T-helper 2 cell treated with Interferon-gamma antibody and Interleukin-4, amounts not matched to agents 5 μg/mL and 100 μg/mL, for 36 hours (primary cell): ENCODE results near the gene EXOC1.
"Not testable (repeated sequence)": the region's sequence is repeated elsewhere in the genome, so short reads cannot be mapped to it uniquely, and the experiment has no call there.

Experiments used
- DNase-seq: peaks from one replicate; pipeline ENCODE4 v3.0.0; 2021; ENCODE audit warnings: low spot score
- H3K27ac Mint-ChIP-seq: one replicate; pipeline ENCODE4 v1.8.0; 2021; ENCODE audit warnings: mild to moderate bottlenecking, mixed read lengths
- H3K27me3 Mint-ChIP-seq: one replicate; pipeline ENCODE4 v1.8.0; 2021; ENCODE audit warnings: low read depth, mixed read lengths
- H3K36me3 Mint-ChIP-seq: one replicate; pipeline ENCODE4 v1.8.0; 2021; ENCODE audit warnings: low read depth, mixed read lengths
- H3K4me1 Mint-ChIP-seq: one replicate; pipeline ENCODE4 v1.8.0; 2021; ENCODE audit warnings: low read depth, mixed read lengths
- H3K4me3 Mint-ChIP-seq: one replicate; pipeline ENCODE4 v1.8.0; 2022; ENCODE audit warnings: mild to moderate bottlenecking, moderate library complexity, mixed read lengths
- H3K9me3 Mint-ChIP-seq: one replicate; pipeline ENCODE4 v1.8.0; 2021; ENCODE audit warnings: mixed read lengths

Gene EXOC1

DNA sequence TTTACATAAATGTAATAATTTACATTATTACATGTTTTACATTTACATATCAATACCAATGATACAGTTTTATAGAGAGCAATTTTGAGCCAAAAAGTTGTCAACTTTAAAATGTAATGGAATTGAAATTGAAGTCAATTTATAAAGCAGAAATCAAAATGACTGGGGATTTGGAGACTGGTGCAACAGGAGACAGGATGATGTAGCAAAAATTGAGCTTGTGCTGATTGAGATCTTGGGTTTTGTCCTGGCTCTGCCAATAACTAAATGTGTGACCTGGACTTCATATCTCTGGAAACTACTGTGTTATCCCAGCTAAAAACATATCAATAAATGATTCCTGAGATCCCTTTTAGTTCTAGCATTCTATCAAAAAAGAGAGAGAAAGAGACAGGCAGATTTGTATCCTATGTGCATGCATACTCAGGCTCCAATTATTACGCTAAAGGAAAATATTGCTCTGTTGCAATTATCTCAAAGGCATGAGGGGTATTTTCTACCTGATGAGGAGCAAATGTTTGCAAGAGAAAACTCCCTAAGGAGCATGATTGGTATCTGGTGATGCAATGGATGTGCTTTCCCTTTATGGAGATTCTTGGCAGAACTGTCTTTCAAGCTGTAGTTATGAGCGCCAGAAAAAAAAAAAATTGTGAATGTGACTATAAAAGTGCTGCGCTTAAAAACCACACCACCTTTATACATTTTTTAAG lies 19.2 kb upstream of the EXOC1 start:
- H3K27ac Mint-ChIP-seq = no peak overlapping the region
- H3K36me3 Mint-ChIP-seq = no peaks in the 10 kb centered on the region
- no peak overlapping the region for H3K4me3 Mint-ChIP-seq
- H3K4me1 Mint-ChIP-seq = no peaks in the 10 kb centered on the region
- no peak for DNase-seq
- peaks cover 15% of the 10 kb centered on the region for H3K27me3 Mint-ChIP-seq
- no peaks in the 10 kb centered on the region for H3K9me3 Mint-ChIP-seq

DNA sequence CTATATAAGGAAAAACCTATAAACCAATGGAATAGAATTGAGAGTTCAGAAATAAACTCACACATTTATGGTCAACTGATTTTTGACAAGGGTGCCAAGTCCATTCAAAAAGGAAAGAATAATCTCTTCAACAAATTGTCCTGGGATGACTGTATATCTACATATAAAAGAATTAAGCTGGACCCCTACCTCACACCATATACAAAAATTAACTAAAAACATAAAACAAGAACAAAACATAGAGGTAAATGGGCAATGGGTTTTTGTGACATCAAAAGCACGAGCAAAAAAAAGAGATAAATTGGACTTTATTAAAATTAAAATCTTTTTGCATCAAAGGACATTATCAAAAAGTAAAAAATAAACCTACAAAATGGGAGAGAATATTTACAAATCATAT lies 15.5 kb upstream of the EXOC1 start:
- H3K27ac Mint-ChIP-seq = no peak overlapping the region
- no peak for DNase-seq
- no peaks in the 10 kb centered on the region for H3K4me1 Mint-ChIP-seq
- H3K36me3 Mint-ChIP-seq = no peaks in the 10 kb centered on the region
- no peak overlapping the region for H3K4me3 Mint-ChIP-seq
- peaks cover 7% of the 10 kb centered on the region for H3K27me3 Mint-ChIP-seq
- no peaks in the 10 kb centered on the region for H3K9me3 Mint-ChIP-seq

DNA sequence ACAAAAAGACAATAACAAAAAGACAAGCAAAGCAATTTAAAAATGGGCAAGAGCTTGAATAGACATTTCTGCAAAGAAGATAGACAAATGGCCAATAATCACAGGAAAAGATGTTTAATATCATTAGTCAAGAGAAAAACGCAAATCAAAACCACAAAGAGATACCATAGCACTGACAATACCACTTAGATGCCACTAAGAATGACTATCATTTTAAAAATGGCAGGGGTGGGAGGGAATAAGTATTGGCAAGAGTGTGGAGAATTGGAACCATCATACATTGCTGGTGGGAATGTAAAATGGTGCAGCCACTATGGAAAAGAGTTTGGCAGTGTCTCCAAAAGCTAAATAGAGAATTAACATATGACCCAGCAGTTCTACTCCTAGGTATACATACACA lies 15.1 kb upstream of the EXOC1 start:
- Mint-ChIP-seq H3K27ac (no peak overlapping the region), H3K4me3 (no peak overlapping the region), H3K27me3 (peaks cover 7% of the 10 kb centered on the region), H3K9me3 (no peaks in the 10 kb centered on the region), H3K36me3 (no peaks in the 10 kb centered on the region), H3K4me1 (no peaks in the 10 kb centered on the region)
- no peak for DNase-seq

DNA sequence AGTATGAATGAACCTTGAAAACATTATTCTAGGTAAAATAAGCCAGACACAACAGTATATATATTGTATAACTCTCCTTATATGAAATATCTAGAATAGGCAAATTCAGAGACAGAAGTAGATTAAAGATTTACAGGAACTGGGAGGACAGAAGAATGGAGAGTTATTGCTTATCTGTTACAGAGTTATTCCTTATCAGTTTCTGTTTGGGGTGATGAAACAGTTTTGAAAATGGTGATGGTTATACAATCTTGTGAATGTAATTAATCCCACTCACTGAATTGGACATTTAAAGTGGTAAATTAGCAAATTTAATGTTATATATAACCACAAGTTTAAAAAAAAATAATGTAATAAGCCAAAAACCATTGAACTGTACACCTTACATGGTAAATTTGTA lies 14.5 kb upstream of the EXOC1 start:
- Mint-ChIP-seq H3K4me1 (no peaks in the 10 kb centered on the region), H3K36me3 (no peaks in the 10 kb centered on the region), H3K27ac (no peak overlapping the region), H3K27me3 (peaks cover 3% of the 10 kb centered on the region), H3K9me3 (no peaks in the 10 kb centered on the region), H3K4me3 (no peak overlapping the region)
- no peak for DNase-seq

DNA sequence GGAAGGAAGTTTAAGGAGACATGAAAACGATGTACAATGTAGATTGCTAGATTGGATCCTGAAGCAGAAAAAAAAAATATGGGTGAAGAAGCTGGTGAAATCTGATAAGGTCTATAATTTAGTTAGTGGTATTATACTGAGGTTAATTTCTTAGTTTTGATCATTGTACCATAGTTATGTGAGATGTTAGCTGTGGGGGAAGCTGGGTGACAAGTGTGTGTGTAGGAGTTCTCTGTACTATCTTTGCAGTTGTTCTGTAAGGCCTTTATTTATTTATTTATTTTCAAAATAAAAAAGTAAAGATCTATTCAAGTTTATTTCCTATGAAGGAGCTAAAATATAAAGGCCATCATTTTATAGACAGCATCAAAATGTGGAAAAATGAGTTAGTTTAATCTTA lies 12.5 kb upstream of the EXOC1 start:
- DNase-seq = no peak
- Mint-ChIP-seq H3K9me3 (no peaks in the 10 kb centered on the region), H3K4me3 (no peak overlapping the region), H3K4me1 (no peaks in the 10 kb centered on the region), H3K27me3 (peaks cover 2% of the 10 kb centered on the region), H3K36me3 (no peaks in the 10 kb centered on the region), H3K27ac (no peak overlapping the region)

DNA sequence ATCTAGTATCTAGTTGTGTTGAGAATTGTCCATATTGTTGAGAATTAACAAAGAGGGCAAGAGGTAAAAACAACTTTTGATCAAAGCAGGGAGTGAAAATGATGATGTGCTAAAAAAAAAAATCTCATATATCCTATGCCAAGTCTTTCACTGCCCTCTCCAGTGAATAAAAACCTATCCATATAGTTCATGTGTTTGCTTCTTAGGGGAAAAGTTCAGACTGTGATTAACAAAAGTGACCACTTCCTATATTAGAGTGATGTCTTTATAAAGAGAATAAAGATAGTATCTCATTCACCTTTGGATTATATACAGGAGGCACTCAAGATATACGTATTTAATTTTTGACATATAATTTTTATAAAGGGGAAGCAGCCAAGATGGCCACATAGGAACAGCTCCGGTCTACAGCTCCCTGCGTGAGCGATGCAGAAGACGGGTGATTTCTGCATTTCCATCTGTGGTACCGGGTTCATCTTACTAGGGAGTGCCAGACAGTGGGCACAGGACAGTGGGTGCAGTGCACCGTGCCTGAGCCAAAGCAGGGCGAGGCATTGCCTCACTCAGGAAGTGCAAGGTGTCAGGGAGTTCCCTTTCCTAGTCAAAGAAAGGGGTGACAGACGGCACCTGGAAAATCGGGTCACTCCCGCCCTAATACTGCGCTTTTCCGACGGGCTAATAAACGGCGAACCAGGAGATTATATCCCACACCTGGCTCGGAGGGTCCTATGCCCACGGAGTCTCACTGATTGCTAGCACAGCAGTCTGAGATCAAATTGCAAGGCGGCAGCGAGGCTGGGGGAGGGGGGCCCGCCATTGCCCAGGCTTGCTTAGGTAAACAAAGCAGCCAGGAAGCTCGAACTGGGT lies 11.8 kb upstream of the EXOC1 start:
- not testable (repeated sequence) for H3K4me1 Mint-ChIP-seq, H3K9me3 Mint-ChIP-seq, H3K4me3 Mint-ChIP-seq, DNase-seq, H3K27ac Mint-ChIP-seq, H3K27me3 Mint-ChIP-seq, H3K36me3 Mint-ChIP-seq

DNA sequence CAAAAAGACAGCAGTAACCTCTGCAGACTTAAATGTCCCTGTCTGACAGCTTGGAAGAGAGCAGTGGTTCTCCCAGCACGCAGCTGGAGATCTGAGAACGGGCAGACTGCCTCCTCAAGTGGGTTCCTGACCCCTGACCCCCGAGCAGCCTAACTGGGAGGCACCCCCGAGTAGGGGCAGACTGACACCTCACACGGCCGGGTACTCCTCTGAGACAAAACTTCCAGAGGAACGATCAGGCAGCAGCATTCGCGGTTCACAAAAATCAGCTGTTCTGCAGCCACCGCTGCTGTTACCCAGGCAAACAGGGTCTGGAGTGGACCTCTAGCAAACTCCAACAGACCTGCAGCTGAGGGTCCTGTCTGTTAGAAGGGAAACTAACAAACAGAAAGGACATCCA lies 11.1 kb upstream of the EXOC1 start:
- H3K4me1 Mint-ChIP-seq, H3K36me3 Mint-ChIP-seq, H3K27ac Mint-ChIP-seq, H3K27me3 Mint-ChIP-seq, H3K4me3 Mint-ChIP-seq, DNase-seq, H3K9me3 Mint-ChIP-seq: not testable (repeated sequence)

DNA sequence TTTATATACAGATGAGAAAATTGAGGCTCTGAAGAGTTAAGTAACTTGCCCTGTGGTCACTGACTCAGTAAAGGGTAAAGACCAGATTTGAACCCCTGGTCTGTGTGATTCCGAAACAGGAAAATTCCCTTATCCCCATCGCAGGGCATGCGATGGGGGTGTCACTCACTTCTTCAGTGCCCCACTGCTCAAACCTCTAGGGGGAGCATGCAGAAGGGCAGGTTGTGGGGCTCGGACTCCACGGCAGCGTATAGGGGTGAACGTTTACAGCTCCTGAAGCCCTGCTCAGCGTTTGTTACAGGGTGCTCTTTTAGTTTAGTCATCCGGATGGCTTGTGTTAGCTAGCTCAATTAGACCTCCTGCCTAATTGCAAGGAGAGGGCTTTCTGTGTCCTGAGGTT lies 3.7 kb upstream of the EXOC1 start:
- Mint-ChIP-seq H3K4me1 (peaks cover 26% of the 10 kb centered on the region), H3K9me3 (peaks cover 4% of the 10 kb centered on the region), H3K36me3 (peaks cover 3% of the 10 kb centered on the region), H3K27ac (no peak overlapping the region), H3K27me3 (no peaks in the 10 kb centered on the region), H3K4me3 (no peak overlapping the region)
- DNase-seq = no peak

DNA sequence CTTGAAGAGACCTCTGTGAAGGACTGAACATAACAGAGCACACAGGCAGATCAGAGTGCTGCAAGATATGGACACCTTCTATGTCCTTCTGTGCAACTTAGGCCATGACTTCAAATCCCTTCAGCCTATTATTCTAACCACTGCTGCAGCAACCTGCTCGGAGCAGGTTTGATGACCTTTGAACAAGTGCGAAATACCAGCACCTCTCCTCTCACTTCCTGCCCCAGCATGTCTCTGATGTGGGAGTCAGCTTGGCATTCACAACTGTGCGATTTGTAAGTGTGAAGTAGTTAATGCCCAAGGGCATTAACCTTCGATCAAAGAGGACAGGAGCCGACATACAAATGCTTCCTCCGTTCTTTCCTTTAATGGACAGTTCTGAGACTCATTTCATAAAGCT lies 1.6 kb upstream of the EXOC1 start:
- Mint-ChIP-seq H3K27me3 (no peaks in the 10 kb centered on the region), H3K4me1 (peaks cover 26% of the 10 kb centered on the region), H3K4me3 (peak overlapping the region; percentile 22), H3K27ac (no peak overlapping the region), H3K9me3 (peaks cover 4% of the 10 kb centered on the region), H3K36me3 (peaks cover 5% of the 10 kb centered on the region)
- peak; percentile 5 for DNase-seq

DNA sequence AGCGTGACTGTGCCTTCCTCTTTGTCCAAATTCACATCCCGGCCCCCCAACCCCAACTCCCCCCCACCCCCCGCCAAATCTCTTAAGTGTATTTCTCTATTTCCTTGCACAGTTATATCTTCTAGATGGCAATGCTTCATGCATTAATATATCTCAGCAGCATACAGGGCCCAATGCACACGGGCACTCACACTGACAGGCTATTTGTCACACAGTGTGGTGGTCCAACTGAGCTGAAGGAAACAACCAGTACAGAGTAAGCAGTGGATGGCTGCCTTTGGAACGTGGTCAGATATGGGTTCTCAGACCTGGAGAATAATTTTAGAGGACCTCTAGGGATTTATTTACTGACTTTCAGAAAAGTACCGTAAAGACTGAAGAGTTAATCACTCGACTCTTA lies 681 bp downstream of the EXOC1 start:
- no peaks in the 10 kb centered on the region for H3K27me3 Mint-ChIP-seq
- H3K36me3 Mint-ChIP-seq = peaks cover 21% of the 10 kb centered on the region
- peak; percentile 5 for DNase-seq
- peak overlapping the region; percentile 77 for H3K27ac Mint-ChIP-seq
- peaks cover 26% of the 10 kb centered on the region for H3K4me1 Mint-ChIP-seq
- H3K4me3 Mint-ChIP-seq = no peak overlapping the region
- peaks cover 4% of the 10 kb centered on the region for H3K9me3 Mint-ChIP-seq

DNA sequence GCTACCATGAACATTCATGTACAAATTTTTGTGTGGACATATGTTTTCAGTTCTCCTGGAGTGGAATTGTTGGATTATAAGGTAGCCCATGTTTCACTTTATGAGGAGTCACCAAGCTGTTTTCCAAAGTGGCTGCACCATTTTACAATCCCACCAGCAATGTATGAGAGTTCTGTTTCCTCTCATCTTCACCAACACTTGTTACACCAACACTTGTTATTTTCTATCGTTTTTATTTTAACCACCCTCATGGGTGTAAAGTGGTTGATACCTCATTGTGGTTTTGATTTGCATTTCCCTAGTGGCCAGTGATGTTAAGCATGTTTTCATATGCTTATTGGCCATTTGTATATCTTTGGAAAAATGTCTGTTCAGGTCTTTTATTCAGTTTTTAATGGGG lies 4.1 kb downstream of the EXOC1 start:
- H3K9me3 Mint-ChIP-seq = peaks cover 4% of the 10 kb centered on the region
- no peak overlapping the region for H3K27ac Mint-ChIP-seq
- no peaks in the 10 kb centered on the region for H3K27me3 Mint-ChIP-seq
- DNase-seq = no peak
- H3K36me3 Mint-ChIP-seq = peaks cover 34% of the 10 kb centered on the region
- H3K4me1 Mint-ChIP-seq = peaks cover 10% of the 10 kb centered on the region
- H3K4me3 Mint-ChIP-seq = no peak overlapping the region

DNA sequence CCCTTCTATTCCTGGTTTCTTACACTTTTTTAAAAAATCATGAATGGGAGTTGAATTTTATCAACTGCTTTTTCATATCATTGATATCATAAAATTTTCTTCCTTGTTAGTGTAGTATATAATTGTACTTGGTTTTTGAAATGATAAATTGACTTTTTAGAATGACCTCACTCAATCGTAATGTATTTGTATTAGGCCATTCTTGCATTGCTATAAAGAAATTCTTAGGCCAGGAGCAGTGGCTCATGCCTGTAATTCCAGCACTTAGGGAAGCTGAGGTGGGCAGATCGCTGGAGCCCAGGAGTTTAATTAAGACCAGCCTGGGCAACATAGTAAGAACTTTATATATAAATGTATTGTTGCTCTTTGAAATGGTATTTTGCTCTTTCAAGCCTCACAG lies 6.3 kb downstream of the EXOC1 start:
- no peak for DNase-seq
- Mint-ChIP-seq H3K4me1 (peaks cover 2% of the 10 kb centered on the region), H3K9me3 (no peaks in the 10 kb centered on the region), H3K27me3 (no peaks in the 10 kb centered on the region), H3K4me3 (no peak overlapping the region), H3K27ac (no peak overlapping the region), H3K36me3 (peaks cover 33% of the 10 kb centered on the region)

DNA sequence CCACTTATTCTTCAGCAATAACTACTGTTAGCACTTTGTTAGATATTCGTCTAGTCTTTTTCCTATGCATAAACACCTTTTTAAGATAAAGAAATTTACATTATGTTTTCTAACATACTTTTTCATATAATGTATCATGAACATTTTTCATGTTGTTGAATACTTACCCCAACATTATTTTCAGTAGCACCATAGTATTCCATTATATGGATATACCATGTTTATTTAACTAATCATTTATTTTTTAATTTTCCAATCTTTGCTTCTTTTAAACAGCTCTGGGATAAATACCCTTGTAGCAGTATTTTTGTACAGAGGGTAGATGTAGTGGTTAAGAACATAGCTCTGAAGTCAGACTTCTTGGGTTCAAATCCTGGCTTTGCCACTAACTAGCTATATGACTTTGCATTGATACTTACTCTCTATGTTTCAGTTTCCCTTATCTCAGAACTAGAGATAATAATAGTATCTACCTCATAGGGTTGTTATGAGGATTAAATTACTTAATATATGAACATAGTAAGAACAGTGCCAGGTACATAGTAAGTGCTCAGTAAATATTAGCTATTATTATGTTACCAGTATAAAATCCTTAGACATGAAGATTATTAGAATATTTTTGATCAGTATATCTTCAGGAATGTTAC lies 11.3 kb downstream of the EXOC1 start:
- H3K4me1 Mint-ChIP-seq = peaks cover 19% of the 10 kb centered on the region
- no peak overlapping the region for H3K4me3 Mint-ChIP-seq
- H3K27ac Mint-ChIP-seq = no peak overlapping the region
- no peaks in the 10 kb centered on the region for H3K9me3 Mint-ChIP-seq
- DNase-seq = no peak
- no peaks in the 10 kb centered on the region for H3K27me3 Mint-ChIP-seq
- peaks cover 27% of the 10 kb centered on the region for H3K36me3 Mint-ChIP-seq

DNA sequence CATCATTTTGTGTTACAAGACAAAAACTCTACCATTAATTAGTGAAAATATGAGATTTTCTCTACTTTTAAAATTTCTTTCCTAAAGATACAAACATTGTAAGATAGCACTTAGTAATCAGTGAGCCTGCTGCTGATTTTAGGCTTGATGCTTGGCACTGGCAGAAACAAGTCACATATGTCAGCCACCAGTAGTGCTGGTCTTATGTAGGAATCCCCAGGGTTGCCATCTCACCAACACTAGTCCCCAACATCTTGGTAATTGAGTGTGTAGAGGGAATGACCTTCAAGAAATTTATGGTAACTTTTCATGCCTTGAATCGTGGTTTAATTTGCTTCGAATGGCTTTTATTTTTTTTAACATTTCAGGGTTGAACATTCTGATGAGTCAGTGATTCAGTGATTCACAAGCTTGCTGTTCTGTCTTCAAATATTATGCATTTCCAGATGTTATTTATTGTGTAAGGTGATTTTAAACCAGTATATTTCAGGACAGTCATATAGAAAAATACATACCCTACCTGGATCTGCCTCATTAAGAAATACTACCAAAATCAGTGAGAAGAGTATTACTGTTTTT lies 11.9 kb downstream of the EXOC1 start:
- no peak overlapping the region for H3K27ac Mint-ChIP-seq
- no peaks in the 10 kb centered on the region for H3K9me3 Mint-ChIP-seq
- peaks cover 22% of the 10 kb centered on the region for H3K4me1 Mint-ChIP-seq
- H3K27me3 Mint-ChIP-seq = no peaks in the 10 kb centered on the region
- no peak for DNase-seq
- H3K4me3 Mint-ChIP-seq = no peak overlapping the region
- H3K36me3 Mint-ChIP-seq = peaks cover 29% of the 10 kb centered on the region
